Neural cell (in vitro differentiated cells): ENCODE results near the gene LRRC14B. TPM values are rescaled to one million over a fixed set of nuclear protein-coding genes. Genes with fewer than 3 reads are reported as not detected.
"Not testable (repeated sequence)": the region's sequence is repeated elsewhere in the genome, so short reads cannot be mapped to it uniquely, and the experiment has no call there.

Experiments
- H2AFZ ChIP-seq: fragments of 200-600, 300-800 bp; sonication (generic), shearing (Covaris generic); 2 replicates; pipeline ENCODE4 v1.6.0; 2014; ENCODE audit warnings: low read depth, mild to moderate bottlenecking, antibody characterized with exemption, low read length, moderate library complexity
- H3F3A ChIP-seq: fragments of 200-600 bp; shearing (Covaris generic); 2 replicates; pipeline ENCODE4 v1.6.1; 2016; ENCODE audit warnings: mild to moderate bottlenecking, moderate library complexity, mixed read lengths, antibody characterized with exemption, low read length; ENCODE audit not compliant: insufficient read depth, poor library complexity, severe bottlenecking
- H3K27ac ChIP-seq: fragments of 200-600, 300-800 bp; sonication (generic), shearing (Covaris generic); 2 replicates; pipeline ENCODE4 v1.5.1; 2014; ENCODE audit warnings: mild to moderate bottlenecking, low read length, moderate library complexity
- H3K27me3 ChIP-seq: fragments of 300-800, 200-600 bp; sonication (generic), shearing (Covaris generic); 2 replicates; pipeline ENCODE4 v1.6.0; 2014; ENCODE audit warnings: mild to moderate bottlenecking, low read depth, low read length, moderate library complexity; ENCODE audit not compliant: insufficient read depth
- H3K36me3 ChIP-seq: fragments of 300-800, 200-600 bp; sonication (generic), shearing (Covaris generic); 2 replicates; pipeline ENCODE4 v1.5.1; 2014; ENCODE audit warnings: mild to moderate bottlenecking, antibody characterized with exemption, low read length, moderate library complexity; ENCODE audit not compliant: insufficient read depth
- H3K4me2 ChIP-seq: fragments of 300-800, 200-600 bp; sonication (generic), shearing (Covaris generic); 2 replicates; pipeline ENCODE4 v1.6.0; 2014; ENCODE audit warnings: mild to moderate bottlenecking, low read length
- H3K4me3 ChIP-seq: fragments of 300-800, 200-600 bp; sonication (generic), shearing (Covaris generic); 2 replicates; pipeline ENCODE4 v1.5.1; 2014; ENCODE audit warnings: mild to moderate bottlenecking, low read length, moderate library complexity
- H3K79me2 ChIP-seq: fragments of 200-600 bp; shearing (Covaris generic); replicated peaks from 2 replicates; pipeline ENCODE4 v1.6.0; 2014; ENCODE audit warnings: mild to moderate bottlenecking, low read length, moderate library complexity; ENCODE audit not compliant: insufficient read depth
- H3K9ac ChIP-seq: fragments of 300-800, 200-600 bp; sonication (generic), shearing (Covaris generic); 2 replicates; pipeline ENCODE4 v1.6.1; 2016; ENCODE audit warnings: mild to moderate bottlenecking, low read length, mixed read lengths
- H3K9me2 ChIP-seq: fragments of 200-600 bp; shearing (Covaris generic); 2 replicates; pipeline ENCODE4 v1.6.1; 2016; ENCODE audit warnings: mild to moderate bottlenecking, low read length, mixed read lengths; ENCODE audit not compliant: insufficient read depth
- H3K9me3 ChIP-seq: fragments of 200-600, 300-800 bp; sonication (generic), shearing (Covaris generic); 2 replicates; pipeline ENCODE4 v1.6.1; 2016; ENCODE audit warnings: mild to moderate bottlenecking, mixed run types, low read length, moderate library complexity, mixed read lengths
- H4K20me1 ChIP-seq: fragments of 200-600 bp; shearing (Covaris generic); 2 replicates; pipeline ENCODE4 v1.6.1; 2016; ENCODE audit warnings: mild to moderate bottlenecking, mixed run types; ENCODE audit not compliant: insufficient read depth
- EP300 ChIP-seq: fragments of 450-650 bp; conservative IDR thresholded peaks from 2 replicates; pipeline ENCODE4 v1.6.1; 2014; ENCODE audit warnings: antibody characterized with exemption, mild to moderate bottlenecking, moderate library complexity; ENCODE audit not compliant: poor library complexity, severe bottlenecking
- EZH2 ChIP-seq: fragments of 200-600, 300-800 bp; shearing (Covaris generic), sonication (generic); IDR thresholded peaks from 2 replicates; pipeline ENCODE4 v1.6.1; 2014; ENCODE audit warnings: antibody characterized with exemption, low read length, borderline replicate concordance, mild to moderate bottlenecking; ENCODE audit not compliant: insufficient read depth, poor library complexity, severe bottlenecking
- MXI1 ChIP-seq: fragments of 450-650 bp; conservative IDR thresholded peaks from 2 replicates; pipeline ENCODE4 v1.6.1; 2014; ENCODE audit warnings: antibody characterized with exemption, mild to moderate bottlenecking; ENCODE audit not compliant: poor library complexity, severe bottlenecking
- POLR2AphosphoS5 ChIP-seq: IDR thresholded peaks from 2 replicates; pipeline ENCODE4 v1.6.1; 2012
- RAD21 ChIP-seq: fragments of 450-650 bp; conservative IDR thresholded peaks from 2 replicates; pipeline ENCODE4 v1.6.1; 2014; ENCODE audit warnings: antibody characterized with exemption, mild to moderate bottlenecking, moderate library complexity
- SMC3 ChIP-seq: fragments of 450-650 bp; conservative IDR thresholded peaks from 2 replicates; pipeline ENCODE4 v1.6.1; 2014; ENCODE audit warnings: antibody characterized with exemption, mild to moderate bottlenecking, moderate library complexity; ENCODE audit not compliant: poor library complexity
- TAF1 ChIP-seq: IDR thresholded peaks from 2 replicates; pipeline ENCODE4 v1.6.1; 2012; ENCODE audit warnings: low read depth
- polyA plus RNA-seq: library from polyadenylated mRNA; depleted of rRNA; stranded (reverse); fragments of >200 nt; gene quantifications from 2 replicates; pipeline ENCODE4 v1.2.3, GENCODE V29; 2014
- TF ChIP-seq, protein P1 (sequence below): IDR thresholded peaks from 2 replicates; pipeline ENCODE4 v1.6.1; 2012; ENCODE audit warnings: borderline replicate concordance
- TF ChIP-seq, protein P2 (sequence below): fragments of 450-650 bp; IDR thresholded peaks from 2 replicates; pipeline ENCODE4 v1.5.1; 2014; ENCODE audit warnings: antibody characterized with exemption, mild to moderate bottlenecking, moderate library complexity; ENCODE audit not compliant: poor library complexity, severe bottlenecking

The LRRC14B gene
- polyA plus RNA-seq, 1 donor from 2014 or later, result not detected

GRCh38 chr5:163841-164240 is 27.5 kb upstream of the LRRC14B start:
- Histone ChIP-seq H3K27me3 (no peaks in the 10 kb centered on the region), H2AFZ (no peak overlapping the region), H3K9ac (no peak overlapping the region), H3K9me3 (no peaks in the 10 kb centered on the region), H3K79me2 (no peaks in the 10 kb centered on the region), H4K20me1 (no peaks in the 10 kb centered on the region), H3K27ac (no peak overlapping the region), H3K9me2 (no peaks in the 10 kb centered on the region), H3F3A (no peaks in the 10 kb centered on the region), H3K4me2 (no peak overlapping the region), H3K36me3 (no peaks in the 10 kb centered on the region), H3K4me3 (no peak overlapping the region)
- TF ChIP-seq RAD21, result no peak
- no peak for TF ChIP-seq EP300
- TF ChIP-seq, protein P1, sequence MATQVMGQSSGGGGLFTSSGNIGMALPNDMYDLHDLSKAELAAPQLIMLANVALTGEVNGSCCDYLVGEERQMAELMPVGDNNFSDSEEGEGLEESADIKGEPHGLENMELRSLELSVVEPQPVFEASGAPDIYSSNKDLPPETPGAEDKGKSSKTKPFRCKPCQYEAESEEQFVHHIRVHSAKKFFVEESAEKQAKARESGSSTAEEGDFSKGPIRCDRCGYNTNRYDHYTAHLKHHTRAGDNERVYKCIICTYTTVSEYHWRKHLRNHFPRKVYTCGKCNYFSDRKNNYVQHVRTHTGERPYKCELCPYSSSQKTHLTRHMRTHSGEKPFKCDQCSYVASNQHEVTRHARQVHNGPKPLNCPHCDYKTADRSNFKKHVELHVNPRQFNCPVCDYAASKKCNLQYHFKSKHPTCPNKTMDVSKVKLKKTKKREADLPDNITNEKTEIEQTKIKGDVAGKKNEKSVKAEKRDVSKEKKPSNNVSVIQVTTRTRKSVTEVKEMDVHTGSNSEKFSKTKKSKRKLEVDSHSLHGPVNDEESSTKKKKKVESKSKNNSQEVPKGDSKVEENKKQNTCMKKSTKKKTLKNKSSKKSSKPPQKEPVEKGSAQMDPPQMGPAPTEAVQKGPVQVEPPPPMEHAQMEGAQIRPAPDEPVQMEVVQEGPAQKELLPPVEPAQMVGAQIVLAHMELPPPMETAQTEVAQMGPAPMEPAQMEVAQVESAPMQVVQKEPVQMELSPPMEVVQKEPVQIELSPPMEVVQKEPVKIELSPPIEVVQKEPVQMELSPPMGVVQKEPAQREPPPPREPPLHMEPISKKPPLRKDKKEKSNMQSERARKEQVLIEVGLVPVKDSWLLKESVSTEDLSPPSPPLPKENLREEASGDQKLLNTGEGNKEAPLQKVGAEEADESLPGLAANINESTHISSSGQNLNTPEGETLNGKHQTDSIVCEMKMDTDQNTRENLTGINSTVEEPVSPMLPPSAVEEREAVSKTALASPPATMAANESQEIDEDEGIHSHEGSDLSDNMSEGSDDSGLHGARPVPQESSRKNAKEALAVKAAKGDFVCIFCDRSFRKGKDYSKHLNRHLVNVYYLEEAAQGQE, result no peak

DNA sequence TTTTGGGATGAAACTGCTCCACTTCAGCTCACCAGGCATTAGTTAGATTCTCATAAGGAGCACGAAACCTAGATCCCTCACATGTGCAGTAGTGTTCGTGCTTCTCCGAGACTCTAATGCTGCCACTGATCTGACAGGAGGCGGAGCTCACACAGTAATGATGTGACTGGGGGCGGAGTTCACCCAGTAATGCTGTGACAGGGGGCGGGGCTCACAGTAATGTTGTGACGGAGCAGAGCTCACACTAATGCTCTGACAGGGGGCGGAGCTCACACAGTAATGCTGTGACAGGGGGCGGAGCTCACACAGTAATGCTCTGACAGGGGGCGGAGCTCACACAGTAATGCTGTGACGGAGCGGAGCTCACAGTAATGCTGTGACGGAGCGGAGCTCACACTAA is 27.1 kb upstream of the LRRC14B start:
- H3K9me3 ChIP-seq, result no peaks in the 10 kb centered on the region
- no peak overlapping the region for H3K27ac ChIP-seq
- no peaks in the 10 kb centered on the region for H4K20me1 ChIP-seq
- no peak overlapping the region for H3K9ac ChIP-seq
- no peaks in the 10 kb centered on the region for H3K79me2 ChIP-seq
- no peaks in the 10 kb centered on the region for H3K27me3 ChIP-seq
- H2AFZ ChIP-seq, result no peak overlapping the region
- H3K9me2 ChIP-seq, result no peaks in the 10 kb centered on the region
- no peak overlapping the region for H3K4me3 ChIP-seq
- TF ChIP-seq SMC3, result no peak
- TF ChIP-seq, protein P2, sequence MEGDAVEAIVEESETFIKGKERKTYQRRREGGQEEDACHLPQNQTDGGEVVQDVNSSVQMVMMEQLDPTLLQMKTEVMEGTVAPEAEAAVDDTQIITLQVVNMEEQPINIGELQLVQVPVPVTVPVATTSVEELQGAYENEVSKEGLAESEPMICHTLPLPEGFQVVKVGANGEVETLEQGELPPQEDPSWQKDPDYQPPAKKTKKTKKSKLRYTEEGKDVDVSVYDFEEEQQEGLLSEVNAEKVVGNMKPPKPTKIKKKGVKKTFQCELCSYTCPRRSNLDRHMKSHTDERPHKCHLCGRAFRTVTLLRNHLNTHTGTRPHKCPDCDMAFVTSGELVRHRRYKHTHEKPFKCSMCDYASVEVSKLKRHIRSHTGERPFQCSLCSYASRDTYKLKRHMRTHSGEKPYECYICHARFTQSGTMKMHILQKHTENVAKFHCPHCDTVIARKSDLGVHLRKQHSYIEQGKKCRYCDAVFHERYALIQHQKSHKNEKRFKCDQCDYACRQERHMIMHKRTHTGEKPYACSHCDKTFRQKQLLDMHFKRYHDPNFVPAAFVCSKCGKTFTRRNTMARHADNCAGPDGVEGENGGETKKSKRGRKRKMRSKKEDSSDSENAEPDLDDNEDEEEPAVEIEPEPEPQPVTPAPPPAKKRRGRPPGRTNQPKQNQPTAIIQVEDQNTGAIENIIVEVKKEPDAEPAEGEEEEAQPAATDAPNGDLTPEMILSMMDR, result no peak
- no peak for TF ChIP-seq EZH2
- TF ChIP-seq MXI1, result no peak
- no peak for TF ChIP-seq TAF1
- no peak for TF ChIP-seq RAD21
- no peak for TF ChIP-seq EP300
- TF ChIP-seq POLR2AphosphoS5, result no peak
- TF ChIP-seq, protein P1, result no peak
- no peaks in the 10 kb centered on the region for H3K36me3 ChIP-seq
- no peak overlapping the region for H3K4me2 ChIP-seq
- no peaks in the 10 kb centered on the region for H3F3A ChIP-seq

DNA sequence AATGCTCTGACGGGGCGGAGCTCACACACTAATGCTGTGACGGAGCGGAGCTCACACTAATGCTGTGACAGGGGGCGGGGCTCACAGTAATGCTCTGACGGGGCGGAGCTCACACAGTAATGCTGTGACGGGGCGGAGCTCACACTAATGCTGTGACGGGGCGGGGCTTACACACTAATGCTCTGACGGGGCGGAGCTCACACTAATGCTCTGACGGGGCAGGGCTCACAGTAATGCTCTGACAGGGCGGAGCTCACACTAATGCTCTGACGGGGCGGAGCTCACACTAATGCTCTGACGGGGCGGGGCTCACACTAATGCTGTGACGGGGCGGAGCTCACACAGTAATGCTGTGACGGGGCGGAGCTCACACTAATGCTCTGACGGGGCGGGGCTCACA is 26.5 kb upstream of the LRRC14B start:
- not testable (repeated sequence) for H3K79me2 ChIP-seq, H3K9ac ChIP-seq, H3K27me3 ChIP-seq, H3K9me3 ChIP-seq, H3K9me2 ChIP-seq, H3F3A ChIP-seq, H4K20me1 ChIP-seq, H3K4me2 ChIP-seq, H3K27ac ChIP-seq, H3K4me3 ChIP-seq, H3K36me3 ChIP-seq, H2AFZ ChIP-seq
